Mesenchymal stem cell (in vitro differentiated cells and primary cell): ENCODE results near the gene CALHM2.

Experiments
- DNase-seq: peaks from one replicate; pipeline ENCODE4 v3.0.0-alpha.2; 2013
- H2AFZ ChIP-seq: one replicate; pipeline ENCODE4 v1.6.1; 2013; ENCODE audit warnings: low read depth, mild to moderate bottlenecking, control low read depth, inconsistent platforms, low read length, moderate library complexity
- H2AK5ac ChIP-seq: 2 replicates; pipeline ENCODE4 v1.6.1; 2013; ENCODE audit warnings: low read length, moderate library complexity, mild to moderate bottlenecking, inconsistent platforms; ENCODE audit not compliant: severe bottlenecking
- H2BK120ac ChIP-seq: one replicate; pipeline ENCODE4 v1.6.1; 2013; ENCODE audit warnings: low read depth, mild to moderate bottlenecking, inconsistent platforms, low read length, moderate library complexity
- H2BK12ac ChIP-seq, 2 experiments: one replicate each; pipeline ENCODE4 v1.6.1; 2013; ENCODE audit warnings: inconsistent platforms in 2 of 2, low read length in 2 of 2, mild to moderate bottlenecking in 2 of 2, moderate library complexity in 2 of 2, control low read depth in 1 of 2
- H2BK15ac ChIP-seq: one replicate; pipeline ENCODE4 v1.6.1; 2013; ENCODE audit warnings: mild to moderate bottlenecking, low read depth, inconsistent platforms; ENCODE audit not compliant: poor library complexity, severe bottlenecking
- H2BK5ac ChIP-seq: 2 replicates; pipeline ENCODE4 v1.6.1; 2013; ENCODE audit warnings: low read depth, mild to moderate bottlenecking, low read length, control low read depth, inconsistent platforms; ENCODE audit not compliant: poor library complexity, severe bottlenecking
- H3K14ac ChIP-seq, 2 experiments: one replicate each; pipeline ENCODE4 v1.6.1; 2013; ENCODE audit warnings: inconsistent platforms in 2 of 2, low read length in 2 of 2, control low read depth in 1 of 2, mild to moderate bottlenecking in 1 of 2, moderate library complexity in 1 of 2
- H3K18ac ChIP-seq, 2 experiments: one replicate each; pipeline ENCODE4 v1.6.1; 2013; ENCODE audit warnings: inconsistent platforms in 2 of 2, low read length in 2 of 2, control low read depth in 1 of 2, low read depth in 1 of 2, mild to moderate bottlenecking in 1 of 2
- H3K23ac ChIP-seq, 2 experiments: one replicate each; pipeline ENCODE4 v1.6.1; 2013; ENCODE audit warnings: inconsistent platforms in 2 of 2, low read length in 2 of 2, mild to moderate bottlenecking in 2 of 2, moderate library complexity in 2 of 2, control low read depth in 1 of 2
- H3K27ac ChIP-seq: 2 replicates; pipeline ENCODE4 v1.5.1; 2013; ENCODE audit warnings: mild to moderate bottlenecking, moderate library complexity, low read length, control low read depth, inconsistent platforms; ENCODE audit not compliant: poor library complexity, severe bottlenecking
- H3K27me3 ChIP-seq, 2 experiments: 2 replicates each; pipeline versions ENCODE4 v1.6.1 to v1.7.0; 2013; ENCODE audit warnings: low read length in 2 of 2, mild to moderate bottlenecking in 2 of 2, moderate library complexity in 2 of 2, control low read depth in 1 of 2, inconsistent platforms in 1 of 2; ENCODE audit not compliant: control insufficient read depth in 1 of 2, insufficient read depth in 1 of 2
- H3K36me3 ChIP-seq, 2 experiments: 2 replicates each; pipeline versions ENCODE4 v1.6.1 to v1.7.0; 2013; ENCODE audit warnings: low read length in 2 of 2, control low read depth in 1 of 2, inconsistent platforms in 1 of 2, low read depth in 1 of 2, mild to moderate bottlenecking in 1 of 2; ENCODE audit not compliant: insufficient read depth in 2 of 2, control insufficient read depth in 1 of 2
- H3K4ac ChIP-seq, 2 experiments: one replicate each; pipeline ENCODE4 v1.6.1; 2013; ENCODE audit warnings: inconsistent platforms in 2 of 2, low read length in 2 of 2, mild to moderate bottlenecking in 2 of 2, moderate library complexity in 2 of 2, control low read depth in 1 of 2, low read depth in 1 of 2
- H3K4me1 ChIP-seq: 2 replicates; pipeline ENCODE4 v1.6.1; 2013; ENCODE audit warnings: low read depth, low read length, control low read depth; ENCODE audit not compliant: control insufficient read depth, insufficient read depth
- H3K4me2 ChIP-seq: 2 replicates; pipeline ENCODE4 v1.6.1; 2013; ENCODE audit warnings: low read length, mild to moderate bottlenecking, inconsistent platforms; ENCODE audit not compliant: poor library complexity, severe bottlenecking
- H3K4me3 ChIP-seq, 2 experiments: 2 replicates each; pipeline versions ENCODE4 v1.5.1 to v1.7.0; 2013; ENCODE audit warnings: low read length in 2 of 2, mild to moderate bottlenecking in 2 of 2, control low read depth in 1 of 2, low read depth in 1 of 2; ENCODE audit not compliant: insufficient read depth in 1 of 2
- H3K79me1 ChIP-seq: replicated peaks from 2 replicates; pipeline ENCODE4 v1.6.1; 2013; ENCODE audit warnings: mild to moderate bottlenecking, control low read depth, low read length, inconsistent platforms; ENCODE audit not compliant: poor library complexity, severe bottlenecking
- H3K9ac ChIP-seq: 2 replicates; pipeline ENCODE4 v1.7.0; 2013; ENCODE audit warnings: mild to moderate bottlenecking, low read length, moderate library complexity
- H3K9me3 ChIP-seq: 2 replicates; pipeline ENCODE4 v1.7.0; 2013; ENCODE audit warnings: mild to moderate bottlenecking, low read length; ENCODE audit not compliant: control insufficient read depth
- H4K8ac ChIP-seq: one replicate; pipeline ENCODE4 v1.6.1; 2013; ENCODE audit warnings: inconsistent platforms, mild to moderate bottlenecking, low read length, moderate library complexity
- H4K91ac ChIP-seq: one replicate; pipeline ENCODE4 v1.6.1; 2013; ENCODE audit warnings: mild to moderate bottlenecking, low read length, inconsistent platforms
- WGBS: methylation state at CpG from one replicate; pipeline ENCODE4 v1.1.7; 2013; ENCODE audit warnings: mixed read lengths; 5-methylcytosine and 5-hydroxymethylcytosine counted together

The CALHM2 gene

GRCh38 chr10:103498936-103499638 lies 46.9 kb upstream of the CALHM2 start:
- H2BK120ac ChIP-seq: no peak overlapping the region
- peaks cover 12% of the 10 kb centered on the region for H3K4me1 ChIP-seq
- no peak overlapping the region for H3K4ac ChIP-seq
- no peak overlapping the region for H2BK15ac ChIP-seq
- H3K9ac ChIP-seq: no peak overlapping the region
- H3K4me3 ChIP-seq: no peak overlapping the region
- H3K79me1 ChIP-seq: no peaks in the 10 kb centered on the region
- H2BK12ac ChIP-seq: no peak overlapping the region
- peaks cover 75 to 87% of the 10 kb centered on the region in 2 experiments for H3K27me3 ChIP-seq
- no peak overlapping the region for H2AK5ac ChIP-seq
- no peaks in the 10 kb centered on the region for H3K9me3 ChIP-seq
- no peak for DNase-seq
- no peak overlapping the region for H4K91ac ChIP-seq
- H3K36me3 ChIP-seq: no peaks in the 10 kb centered on the region
- no peak overlapping the region for H4K8ac ChIP-seq
- no peak overlapping the region for H3K23ac ChIP-seq
- H3K18ac ChIP-seq: no peak overlapping the region
- no peak overlapping the region for H2BK5ac ChIP-seq
- WGBS: 94% methylated on average over 5 of the region's 5 CpGs
- no peak overlapping the region for H2AFZ ChIP-seq
- H3K4me2 ChIP-seq: no peak overlapping the region
- H3K14ac ChIP-seq: no peak overlapping the region
- H3K27ac ChIP-seq: no peak overlapping the region

DNA sequence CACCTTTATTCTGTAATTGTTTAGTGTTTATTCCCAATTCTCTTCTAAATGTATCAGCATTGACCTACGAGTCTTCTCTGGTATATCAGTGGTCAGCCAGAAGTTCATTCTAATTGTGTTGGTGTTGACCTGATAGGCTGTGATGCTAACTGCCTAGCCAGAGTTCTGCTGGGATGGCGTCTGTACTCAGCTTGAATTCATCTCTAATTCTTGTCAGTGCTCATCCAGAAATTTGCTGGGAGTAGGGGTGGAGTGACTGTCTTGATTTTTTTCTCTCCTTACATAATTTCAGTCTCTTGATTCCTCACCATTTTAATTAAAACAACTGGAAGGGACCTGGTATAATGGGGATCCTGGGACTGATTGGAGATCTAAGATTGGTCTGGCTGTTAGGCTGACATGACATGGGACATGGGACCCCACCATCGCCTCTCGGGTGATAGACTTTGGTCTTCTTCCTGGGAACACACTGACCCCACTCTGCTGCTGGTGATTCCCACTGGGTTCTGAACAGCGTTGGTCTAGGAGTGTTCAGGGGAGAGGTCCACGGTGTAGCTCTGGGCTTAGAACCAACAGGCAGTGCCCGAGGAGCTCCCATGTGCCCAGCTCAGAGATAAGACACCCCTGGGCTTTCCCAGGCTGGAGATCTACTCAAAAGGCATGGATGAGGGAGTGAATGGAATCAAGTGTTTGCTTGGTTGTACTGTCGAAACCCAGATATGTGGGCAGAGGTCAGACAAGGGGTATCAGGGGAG lies 45.2 kb upstream of the CALHM2 start:
- no peak for DNase-seq
- no peak overlapping the region for H4K8ac ChIP-seq
- H3K23ac ChIP-seq: no peak overlapping the region
- no peak overlapping the region for H3K4ac ChIP-seq
- no peak overlapping the region for H3K18ac ChIP-seq
- peaks cover 18% of the 10 kb centered on the region for H3K4me1 ChIP-seq
- peaks cover 76 to 81% of the 10 kb centered on the region in 2 experiments for H3K27me3 ChIP-seq
- H3K9me3 ChIP-seq: no peaks in the 10 kb centered on the region
- H2AFZ ChIP-seq: no peak overlapping the region
- WGBS: 91% methylated on average over 7 of the region's 8 CpGs
- no peak overlapping the region for H3K4me3 ChIP-seq
- no peak overlapping the region for H2BK5ac ChIP-seq
- H3K36me3 ChIP-seq: no peaks in the 10 kb centered on the region
- H2BK15ac ChIP-seq: no peak overlapping the region
- no peak overlapping the region for H2BK12ac ChIP-seq
- no peak overlapping the region for H3K9ac ChIP-seq
- no peak overlapping the region for H3K14ac ChIP-seq
- H4K91ac ChIP-seq: no peak overlapping the region
- H3K27ac ChIP-seq: no peak overlapping the region
- no peaks in the 10 kb centered on the region for H3K79me1 ChIP-seq
- H3K4me2 ChIP-seq: no peak overlapping the region
- H2BK120ac ChIP-seq: no peak overlapping the region
- H2AK5ac ChIP-seq: no peak overlapping the region

GRCh38 chr10:103495321-103495720 lies 43.2 kb upstream of the CALHM2 start:
- Histone ChIP-seq H2BK5ac (no peak overlapping the region), H3K4me3 (no peak overlapping the region), H3K23ac (no peak overlapping the region), H2BK120ac (no peak overlapping the region), H3K27me3 (peaks cover 59 to 66% of the 10 kb centered on the region in 2 experiments), H3K36me3 (no peaks in the 10 kb centered on the region), H3K9ac (no peak overlapping the region), H3K18ac (no peak overlapping the region), H4K91ac (no peak overlapping the region), H3K4me1 (peaks cover 33% of the 10 kb centered on the region), H2AFZ (no peak overlapping the region), H3K79me1 (no peaks in the 10 kb centered on the region), H3K27ac (no peak overlapping the region), H2AK5ac (no peak overlapping the region), H3K14ac (no peak overlapping the region), H3K4me2 (no peak overlapping the region), H3K4ac (no peak overlapping the region), H2BK15ac (no peak overlapping the region), H2BK12ac (no peak overlapping the region), H3K9me3 (no peaks in the 10 kb centered on the region), H4K8ac (no peak overlapping the region)
- 100% methylated on average over 3 of the region's 3 CpGs for WGBS
- no peak for DNase-seq
